NCI-H69 (cell line): Measurements from ENCODE around the gene SLC12A7.

Experiments
- DNase-seq: peaks from one replicate; lab custom pipeline; 2025; lab: John Stamatoyannopoulos, UW

Gene SLC12A7

GRCh38 chr5:1125030-1125357 lies 13.1 kb upstream of the SLC12A7 start:
- DNase-seq, result peak; percentile 46

- no peak for DNase-seq
These were observed 12.6 kb upstream of the SLC12A7 start for GRCh38 chr5:1124205-1125029.

- no peak for DNase-seq
These were observed 11.7 kb upstream of the SLC12A7 start for GRCh38 chr5:1123418-1124147.

- no peak for DNase-seq
These were observed 10.8 kb upstream of the SLC12A7 start for GRCh38 chr5:1122511-1123294.

- DNase-seq, result no peak
These were observed 10.0 kb upstream of the SLC12A7 start for GRCh38 chr5:1121891-1122290.

- no peak for DNase-seq
These were observed 9.2 kb upstream of the SLC12A7 start for GRCh38 chr5:1121044-1121443.

GRCh38 chr5:1120236-1120999 lies 8.6 kb upstream of the SLC12A7 start:
- DNase-seq, result no peak

- no peak for DNase-seq
These were observed 7.5 kb upstream of the SLC12A7 start for GRCh38 chr5:1119312-1119831.

- peak; percentile 35 for DNase-seq
These were observed 6.9 kb upstream of the SLC12A7 start for GRCh38 chr5:1118738-1119137.

GRCh38 chr5:1118231-1118698 lies 6.4 kb upstream of the SLC12A7 start:
- peak; percentile 69 for DNase-seq

- no peak for DNase-seq
These were observed 5.1 kb upstream of the SLC12A7 start for GRCh38 chr5:1116977-1117376.

GRCh38 chr5:1116109-1116740 lies 4.4 kb upstream of the SLC12A7 start:
- no peak for DNase-seq

GRCh38 chr5:1115123-1115815 lies 3.4 kb upstream of the SLC12A7 start:
- DNase-seq, result no peak

- DNase-seq, result no peak
These were observed 2.1 kb upstream of the SLC12A7 start for GRCh38 chr5:1113805-1114586.

GRCh38 chr5:1113332-1113690 lies 1.4 kb upstream of the SLC12A7 start:
- DNase-seq, result no peak

GRCh38 chr5:1112596-1113331 lies 901 bp upstream of the SLC12A7 start:
- peak; percentile 67 for DNase-seq

GRCh38 chr5:1111241-1111726 lies 579 bp downstream of the SLC12A7 start:
- DNase-seq, result peak; percentile 21

GRCh38 chr5:1110307-1111240 lies 1.3 kb downstream of the SLC12A7 start:
- DNase-seq, result no peak
